GM21528 (cell line): ENCODE data around the gene TMEM95.
A peak's percentile ranks its signal among the peaks of the same experiment; 100 is the strongest.

ENCODE experiments used
- ATAC-seq: cut with Tn5 transposase; IDR thresholded peaks from one replicate; pipeline ENCODE4 v1.9.1; 2021; ENCODE audit warnings: mild to moderate bottlenecking, moderate library complexity; ENCODE audit not compliant: unreplicated experiment, low FRiP score

TMEM95 gene

GRCh38 chr17:7403043-7403726 is 48.2 kb downstream of the TMEM95 start:
- no peak for ATAC-seq

- ATAC-seq = no peak
Measured at GRCh38 chr17:7403727-7403976, 48.7 kb downstream of the TMEM95 start.

GRCh38 chr17:7403977-7404736 is 49.2 kb downstream of the TMEM95 start, which contains the start of gene TMEM256:
TSS of gene TMEM256 (minus strand) at chr17:7404097. CDS start at chr17:7404084, 13 bp downstream.
- ATAC-seq = peak; percentile 86

GRCh38 chr17:7404737-7405349 is 49.9 kb downstream of the TMEM95 start:
- ATAC-seq = peak; percentile 4

GRCh38 chr17:7405350-7406234 is 50.6 kb downstream of the TMEM95 start:
- ATAC-seq = no peak

- ATAC-seq = no peak
Measured at GRCh38 chr17:7406235-7406825, 51.4 kb downstream of the TMEM95 start.
